C1 segment of cervical spinal cord (tissue), 14 donors: ENCODE results near the gene SCART1.
"Not testable (repeated sequence)": the region's sequence is repeated elsewhere in the genome, so short reads cannot be mapped to it uniquely, and the experiment has no call there.

Experiments
- DNase-seq, 14 donors: peaks; one replicate each; lab custom pipeline; 2025; lab: John Stamatoyannopoulos, UW

SCART1 gene

GRCh38 chr10:133516057-133516456 is 62.3 kb downstream of the SCART1 start:
- no peak for DNase-seq

- DNase-seq, result not testable (repeated sequence)
Measured at GRCh38 chr10:133518517-133518916, 64.8 kb downstream of the SCART1 start.
